ENCODE measurements around the gene SGSM1. TPM values are rescaled to one million over a fixed set of nuclear protein-coding genes. Genes with fewer than 3 reads are reported as not detected.

SGSM1 gene
- total and polyA plus RNA-seq, 9 of the 15 experiments (the other 6 are each of a cell fraction or from before 2014, with no cell fraction given) = not detected

- Histone ChIP-seq H3K4me1 (replicated peaks in 1 of 2; ENCODE audit: control insufficient read depth in 2 of 2, insufficient read depth in 2 of 2, low read length in 2 of 2) (no peaks in the 10 kb centered on the region; a peak in 1 of 5 replicates), H4K20me1 (replicated peaks; ENCODE audit: control insufficient read depth, insufficient read depth, low read length) (no peaks in the 10 kb centered on the region), H3K79me2 (ENCODE audit: control insufficient read depth, insufficient read depth, low read length) (no peaks in the 10 kb centered on the region), H2AFZ (ENCODE audit: low read depth, low read length) (no peak overlapping the region), H3K27ac (ENCODE audit: extremely low read depth, low read depth, low read length) (no peak overlapping the region), H3K9ac (ENCODE audit: insufficient read depth in 1 of 2, low read depth in 2 of 2, low read length in 2 of 2) (no peak overlapping the region), H3K4me2 (ENCODE audit: insufficient read depth, low read length) (no peak overlapping the region), H3K4me3 (no peak overlapping the region), H3K27me3 (ENCODE audit: control insufficient read depth in 2 of 2, insufficient read depth in 2 of 2, low read length in 2 of 2) (peaks cover 0 to 13% of the 10 kb centered on the region in 2 experiments; a peak in 2 of 5 replicates), H3K9me1 (ENCODE audit: control insufficient read depth, insufficient read depth, low read length) (no peaks in the 10 kb centered on the region), H3K36me3 (ENCODE audit: control insufficient read depth, insufficient read depth, low read length) (no peaks in the 10 kb centered on the region), H3K9me3 (replicated peaks; ENCODE audit: control insufficient read depth, insufficient read depth, low read depth, low read length) (no peaks in the 10 kb centered on the region)
- ATAC-seq (no peak), FAIRE-seq (no peak), DNase-seq (ENCODE audit: extremely low read depth in 1 of 4, low spot score in 3 of 4) (no peak)
- TF ChIP-seq ZNF146 (CRISPR knock-in tag; IDR thresholded peaks at IDR 0.05; ENCODE audit: unreplicated experiment) (peak; percentile 57), COPS2 (conservative IDR thresholded peaks at IDR 0.05) (no peak), ZNF766 (CRISPR knock-in tag; conservative IDR thresholded peaks at IDR 0.05) (no peak)
- ChIA-PET CTCF (ENCODE audit: low intra/inter-chr PET ratio) (no interaction called here), POLR2A (no interaction called here)
- in situ Hi-C loops (cut with MboI) = no loop called here
- 0% methylated on average over 2 of the region's 2 CpGs for whole genome bisulfite sequencing (ENCODE audit: insufficient coverage, low coverage, missing lambda C conversion rate)
- no TSS peak for BruUV-seq (replicated peaks)
- intact Hi-C loops (cut with micrococcal nuclease) = no loop called here
Measured at GRCh38 chr22:24887260-24887659, 81.2 kb downstream of the SGSM1 start.

- Histone ChIP-seq H3K36me3 (ENCODE audit: control insufficient read depth, insufficient read depth, low read length) (no peaks in the 10 kb centered on the region), H3K79me2 (ENCODE audit: control insufficient read depth, insufficient read depth, low read length) (no peaks in the 10 kb centered on the region), H2AFZ (ENCODE audit: low read depth, low read length) (no peak overlapping the region), H3K4me1 (replicated peaks in 1 of 2; ENCODE audit: control insufficient read depth in 2 of 2, insufficient read depth in 2 of 2, low read length in 2 of 2) (peaks cover 6 to 7% of the 10 kb centered on the region in 2 experiments; a peak in 4 of 5 replicates), H3K9me1 (ENCODE audit: control insufficient read depth, insufficient read depth, low read length) (no peaks in the 10 kb centered on the region), H4K20me1 (replicated peaks; ENCODE audit: control insufficient read depth, insufficient read depth, low read length) (no peaks in the 10 kb centered on the region), H3K9me3 (replicated peaks; ENCODE audit: control insufficient read depth, insufficient read depth, low read depth, low read length) (no peaks in the 10 kb centered on the region), H3K4me2 (ENCODE audit: insufficient read depth, low read length) (no peak overlapping the region), H3K27me3 (ENCODE audit: control insufficient read depth in 2 of 2, insufficient read depth in 2 of 2, low read length in 2 of 2) (peaks cover 0 to 21% of the 10 kb centered on the region in 2 experiments; a peak in 2 of 5 replicates), H3K27ac (ENCODE audit: extremely low read depth, low read depth, low read length) (no peak overlapping the region), H3K9ac (ENCODE audit: insufficient read depth in 1 of 2, low read depth in 2 of 2, low read length in 2 of 2) (no peak overlapping the region), H3K4me3 (no peak overlapping the region)
- no peak for FAIRE-seq
- ATAC-seq = no peak
- CTCF ChIA-PET (ENCODE audit: low intra/inter-chr PET ratio) = no interaction called here
- in situ Hi-C loops (cut with MboI) (no loop called here), intact Hi-C loops (cut with micrococcal nuclease) (no loop called here)
- DNase-seq (ENCODE audit: extremely low read depth in 1 of 4, low spot score in 3 of 4) = no peak
- no TSS peak for BruUV-seq (replicated peaks)
- POLR2A ChIA-PET = no interaction called here
- 26% methylated on average over 17 of the region's 20 CpGs for WGBS (ENCODE audit: insufficient coverage, low coverage, missing lambda C conversion rate)
- no peak for TF ChIP-seq BRCA1 (IDR thresholded peaks at IDR 0.05)
- no peak for TF ChIP-seq BRCA1 (CRISPR knock-in tag; IDR thresholded peaks at IDR 0.05)
- TF ChIP-seq ARID3B (CRISPR knock-in tag; IDR thresholded peaks at IDR 0.05; ENCODE audit: borderline replicate concordance) = no peak
- TF ChIP-seq NCOA1 (IDR thresholded peaks at IDR 0.05; ENCODE audit: low read depth) = no peak
- no peak for TF ChIP-seq NCOA4 (IDR thresholded peaks at IDR 0.05; ENCODE audit: partially characterized antibody)
- TF ChIP-seq RBM25 (IDR thresholded peaks at IDR 0.05; ENCODE audit: low read depth, low read length, severe bottlenecking) = peak; percentile 75
- TF ChIP-seq HOMEZ (CRISPR knock-in tag; IDR thresholded peaks at IDR 0.05) = no peak
- no peak for TF ChIP-seq CBX3 (IDR thresholded peaks at IDR 0.05; ENCODE audit: borderline replicate concordance in 1 of 2, low read length in 2 of 2)
- TF ChIP-seq POLR3G (IDR thresholded peaks at IDR 0.05; ENCODE audit: extremely low read depth, insufficient read length, insufficient replicate concordance) = no peak
Measured at GRCh38 chr22:24893341-24894070, 87.5 kb downstream of the SGSM1 start.
